GM19328 (cell line): ENCODE results near the gene TFPI.

Experiments
- ATAC-seq: cut with Tn5 transposase; IDR thresholded peaks from one replicate; pipeline ENCODE4 v1.9.1; 2021; ENCODE audit warnings: mild to moderate bottlenecking, moderate library complexity; ENCODE audit not compliant: unreplicated experiment

The TFPI gene

GRCh38 chr2:187470698-187471097, 83.5 kb downstream of the TFPI start:
- no peak for ATAC-seq

GRCh38 chr2:187469538-187469937, 84.7 kb downstream of the TFPI start:
- no peak for ATAC-seq

GRCh38 chr2:187468262-187468661, 86.0 kb downstream of the TFPI start:
- no peak for ATAC-seq

- no peak for ATAC-seq
These were observed 88.0 kb downstream of the TFPI start for GRCh38 chr2:187466129-187466792.

GRCh38 chr2:187462839-187463238, 91.4 kb downstream of the TFPI start:
- ATAC-seq, result no peak

GRCh38 chr2:187461294-187462261, 92.7 kb downstream of the TFPI start:
- ATAC-seq, result no peak

GRCh38 chr2:187459256-187459655, 95.0 kb downstream of the TFPI start:
- no peak for ATAC-seq

- no peak for ATAC-seq
These were observed 101.1 kb downstream of the TFPI start for GRCh38 chr2:187453078-187453641.

GRCh38 chr2:187451510-187451909, 102.7 kb downstream of the TFPI start:
- no peak for ATAC-seq

GRCh38 chr2:187447336-187447735, 106.9 kb downstream of the TFPI start:
- ATAC-seq, result no peak

- no peak for ATAC-seq
These were observed 107.5 kb downstream of the TFPI start for GRCh38 chr2:187446711-187447110.

GRCh38 chr2:187445051-187445450, 109.2 kb downstream of the TFPI start:
- no peak for ATAC-seq

- no peak for ATAC-seq
These were observed 111.5 kb downstream of the TFPI start for GRCh38 chr2:187442778-187443177.

- ATAC-seq, result no peak
These were observed 111.9 kb downstream of the TFPI start for GRCh38 chr2:187442378-187442777.

GRCh38 chr2:187440101-187440675, 114.0 kb downstream of the TFPI start:
- ATAC-seq, result no peak

GRCh38 chr2:187438455-187438854, 115.8 kb downstream of the TFPI start:
- no peak for ATAC-seq

GRCh38 chr2:187435756-187436155, 118.5 kb downstream of the TFPI start:
- ATAC-seq, result no peak

- no peak for ATAC-seq
These were observed 119.2 kb downstream of the TFPI start for GRCh38 chr2:187435078-187435477.

GRCh38 chr2:187434342-187434785, 119.9 kb downstream of the TFPI start:
- ATAC-seq, result no peak

GRCh38 chr2:187431911-187432310, 122.3 kb downstream of the TFPI start:
- no peak for ATAC-seq

- ATAC-seq, result no peak
These were observed 124.2 kb downstream of the TFPI start for GRCh38 chr2:187429989-187430388.
